Breast epithelium (tissue), 4 donors: ENCODE results near the gene LRCOL1. TPM values are rescaled to one million over a fixed set of nuclear protein-coding genes. Genes with fewer than 3 reads are reported as not detected.

ENCODE experiments used
- DNase-seq, 2 donors: peaks; one replicate each; pipeline ENCODE4 v3.0.0-alpha.2; 2019; ENCODE audit warnings: low spot score in 2 of 2
- H3K27ac ChIP-seq, 2 donors: fragments of 200-600 bp; sonication (generic) in 1 of 2; one replicate each; pipeline ENCODE4 v1.5.1; 2016 to 2019; ENCODE audit warnings: mild to moderate bottlenecking in 1 of 2
- H3K27me3 ChIP-seq, 2 donors: fragments of 200-600 bp; sonication (generic) in 1 of 2; one replicate each; pipeline versions ENCODE4 v1.5.1 to v1.6.0; 2017 to 2019; ENCODE audit warnings: control low read depth in 1 of 2, mild to moderate bottlenecking in 1 of 2
- H3K36me3 ChIP-seq: fragments of 200-600 bp; one replicate; pipeline ENCODE4 v1.5.1; 2019
- H3K4me1 ChIP-seq, 2 donors: fragments of 200-600 bp; sonication (generic); one replicate each; pipeline ENCODE4 v1.5.1; 2016 to 2019; ENCODE audit warnings: control low read depth in 1 of 2
- H3K4me3 ChIP-seq, 3 donors: fragments of 200-600 bp; sonication (generic); 1 replicate in 2 of 3; 2 replicates in 1 of 3; pipeline ENCODE4 v1.5.1; 2016 to 2019; ENCODE audit warnings: mild to moderate bottlenecking in 3 of 3, moderate library complexity in 2 of 3
- H3K9me3 ChIP-seq, 2 donors: fragments of 200-600 bp; sonication (generic) in 1 of 2; one replicate each; pipeline ENCODE4 v1.5.1; 2016 to 2019; ENCODE audit warnings: control low read depth in 1 of 2
- POLR2A ChIP-seq: fragments of 450-650 bp; IDR thresholded peaks from one replicate; pipeline ENCODE4 v1.6.1; 2016; ENCODE audit warnings: antibody characterized with exemption, mild to moderate bottlenecking, moderate library complexity
- POLR2AphosphoS5 ChIP-seq, 3 donors: sonication (generic); formaldehyde crosslinking; IDR thresholded peaks; one replicate each; pipeline ENCODE4 v1.6.1; 2017; ENCODE audit warnings: antibody characterized with exemption in 3 of 3
- intact Hi-C: fragments of 100-400 bp; cut with DNase I; formaldehyde crosslinking; loops from one replicate; pipeline ENCODE4 v1.15.1; 2023; ENCODE audit warnings: low total_unique reads
- total RNA-seq, 3 donors: library from RNA; depleted of rRNA; stranded (reverse); fragments of >200 nt; gene quantifications; one replicate each; pipeline ENCODE4 v1.1.0, GENCODE V29; 2016
- TF ChIP-seq, protein P1 (sequence below), 3 donors: fragments of 450-650 bp; IDR thresholded peaks; one replicate each; pipeline ENCODE4 v1.5.1; 2016 to 2017; ENCODE audit warnings: antibody characterized with exemption in 3 of 3, mild to moderate bottlenecking in 3 of 3, moderate library complexity in 3 of 3

Gene LRCOL1
- total RNA-seq, 3 donors from 2014 or later = 0.59 TPM; not detected in 2

DNA sequence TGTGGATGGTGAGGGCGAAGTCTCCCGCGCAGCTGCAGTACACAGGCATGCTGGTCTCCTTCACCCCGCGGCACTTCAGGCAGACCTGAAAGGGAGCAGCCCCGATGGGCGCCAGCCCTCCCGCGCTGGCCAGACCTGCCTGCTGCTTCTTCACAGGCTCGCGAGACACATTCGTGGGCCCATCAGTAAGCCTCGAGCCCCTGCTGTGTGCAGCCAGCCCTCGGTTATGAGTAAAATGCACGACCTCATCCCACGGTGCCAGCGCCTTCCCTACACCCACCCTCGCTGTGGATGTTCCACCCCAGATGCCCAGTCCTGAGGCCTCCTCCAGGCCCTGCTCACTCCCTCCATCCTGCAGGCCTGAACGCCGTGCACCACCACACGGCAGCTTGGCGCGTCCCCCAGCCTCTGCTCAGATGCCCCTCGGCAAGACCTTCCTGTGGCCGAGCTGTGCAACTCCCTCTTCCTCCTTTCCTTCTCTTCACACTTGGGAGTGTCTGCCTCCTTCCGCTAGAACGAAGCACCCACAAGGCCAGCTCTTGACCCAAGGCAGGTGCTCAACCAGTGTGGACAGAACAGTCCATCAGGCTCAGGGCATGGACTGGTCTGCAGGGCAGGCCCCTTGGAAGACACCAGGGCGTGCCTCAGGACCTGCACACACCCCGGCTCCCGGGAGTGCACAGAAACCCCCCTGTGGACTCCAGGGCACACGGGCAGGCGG, 14.7 kb upstream of the LRCOL1 start:
- Histone ChIP-seq H3K27ac (no peak overlapping the region), H3K4me1 (peaks cover 3 to 19% of the 10 kb centered on the region in 2 donors), H3K27me3 (peaks cover under 1 to 4% of the 10 kb centered on the region in 2 donors), H3K9me3 (no peaks in the 10 kb centered on the region), H3K36me3 (peaks cover 8% of the 10 kb centered on the region), H3K4me3 (no peak overlapping the region)
- DNase-seq = no peak
- TF ChIP-seq POLR2AphosphoS5 (IDR thresholded peaks at IDR 0.05) (no peak), POLR2A (no peak)
- TF ChIP-seq, protein P1, sequence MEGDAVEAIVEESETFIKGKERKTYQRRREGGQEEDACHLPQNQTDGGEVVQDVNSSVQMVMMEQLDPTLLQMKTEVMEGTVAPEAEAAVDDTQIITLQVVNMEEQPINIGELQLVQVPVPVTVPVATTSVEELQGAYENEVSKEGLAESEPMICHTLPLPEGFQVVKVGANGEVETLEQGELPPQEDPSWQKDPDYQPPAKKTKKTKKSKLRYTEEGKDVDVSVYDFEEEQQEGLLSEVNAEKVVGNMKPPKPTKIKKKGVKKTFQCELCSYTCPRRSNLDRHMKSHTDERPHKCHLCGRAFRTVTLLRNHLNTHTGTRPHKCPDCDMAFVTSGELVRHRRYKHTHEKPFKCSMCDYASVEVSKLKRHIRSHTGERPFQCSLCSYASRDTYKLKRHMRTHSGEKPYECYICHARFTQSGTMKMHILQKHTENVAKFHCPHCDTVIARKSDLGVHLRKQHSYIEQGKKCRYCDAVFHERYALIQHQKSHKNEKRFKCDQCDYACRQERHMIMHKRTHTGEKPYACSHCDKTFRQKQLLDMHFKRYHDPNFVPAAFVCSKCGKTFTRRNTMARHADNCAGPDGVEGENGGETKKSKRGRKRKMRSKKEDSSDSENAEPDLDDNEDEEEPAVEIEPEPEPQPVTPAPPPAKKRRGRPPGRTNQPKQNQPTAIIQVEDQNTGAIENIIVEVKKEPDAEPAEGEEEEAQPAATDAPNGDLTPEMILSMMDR (IDR thresholded peaks at IDR 0.05) = no peak
- intact Hi-C loops = loop anchor here (1.0 kb wide), 1 partner anchor 22 kb away; no protein-coding TSS in a partner anchor

- no peak for TF ChIP-seq POLR2AphosphoS5 (IDR thresholded peaks at IDR 0.05)
- H3K27me3 ChIP-seq = peaks cover 6 to 12% of the 10 kb centered on the region in 2 donors
- no peak overlapping the region for H3K4me3 ChIP-seq
- H3K27ac ChIP-seq = no peak overlapping the region
- peaks cover 3 to 19% of the 10 kb centered on the region in 2 donors for H3K4me1 ChIP-seq
- H3K9me3 ChIP-seq = no peaks in the 10 kb centered on the region
- DNase-seq = no peak
- intact Hi-C loops = loop anchor here (1.0 kb wide), 1 partner anchor 21 kb away; no protein-coding TSS in a partner anchor
- H3K36me3 ChIP-seq = peaks cover under 1% of the 10 kb centered on the region
These were observed 13.9 kb upstream of the LRCOL1 start for GRCh38 chr12:132624186-132624855.

GRCh38 chr12:132623072-132623869, 12.9 kb upstream of the LRCOL1 start:
- peak overlapping the region in 1 of 3 donors; percentile 29 for H3K4me3 ChIP-seq
- H3K27me3 ChIP-seq = peaks cover 6 to 20% of the 10 kb centered on the region in 2 donors
- intact Hi-C loops = no loop called here
- DNase-seq = no peak
- peak in 1 of 3 donors; percentile 44 for TF ChIP-seq POLR2AphosphoS5 (IDR thresholded peaks at IDR 0.05)
- no peak for TF ChIP-seq POLR2A
- no peaks in the 10 kb centered on the region for H3K36me3 ChIP-seq
- peak overlapping the region; percentile 42 to 56 for H3K27ac ChIP-seq
- H3K9me3 ChIP-seq = no peaks in the 10 kb centered on the region
- H3K4me1 ChIP-seq = peaks cover 7 to 19% of the 10 kb centered on the region in 2 donors

DNA sequence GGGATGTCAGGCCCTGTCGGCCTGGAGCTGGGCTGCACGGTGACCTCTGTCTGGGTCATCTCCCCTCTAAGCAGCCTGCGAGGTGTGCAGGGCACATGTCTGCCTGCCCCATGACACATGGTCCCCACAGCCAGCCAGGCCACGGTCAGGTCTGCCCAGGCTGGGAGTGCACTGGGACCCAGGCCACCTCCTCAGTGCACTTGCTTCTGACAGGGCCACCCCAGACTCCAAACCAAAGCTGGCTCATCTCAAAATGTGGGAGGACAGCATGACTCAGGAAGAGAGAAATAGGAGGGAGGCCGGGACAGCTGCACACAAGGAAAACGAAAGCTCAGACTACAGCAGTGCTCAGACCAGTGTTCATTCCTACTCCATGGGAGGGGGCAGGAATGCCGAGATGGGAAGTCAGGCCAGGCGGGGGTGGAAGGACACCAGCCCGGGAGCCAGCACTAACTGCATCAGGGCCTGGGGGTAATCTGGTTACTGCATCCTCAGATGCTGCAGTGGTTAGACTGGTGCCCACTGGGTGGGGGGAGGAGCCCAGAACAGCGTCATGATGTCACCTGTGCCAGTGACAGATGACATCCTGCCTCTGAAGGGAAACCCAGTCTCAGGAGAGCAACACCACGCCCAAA, 12.2 kb upstream of the LRCOL1 start:
- TF ChIP-seq POLR2AphosphoS5 (IDR thresholded peaks at IDR 0.05) (no peak), POLR2A (no peak)
- TF ChIP-seq, protein P1 (IDR thresholded peaks at IDR 0.05) = no peak
- Histone ChIP-seq H3K9me3 (no peaks in the 10 kb centered on the region), H3K27me3 (peaks cover 6 to 27% of the 10 kb centered on the region in 2 donors), H3K4me1 (peaks cover 8 to 19% of the 10 kb centered on the region in 2 donors), H3K36me3 (no peaks in the 10 kb centered on the region), H3K27ac (peak overlapping the region; percentile 42 to 56), H3K4me3 (peak overlapping the region in 1 of 3 donors; percentile 29)
- DNase-seq = no peak
- intact Hi-C loops = no loop called here

GRCh38 chr12:132621657-132622435, 11.5 kb upstream of the LRCOL1 start:
- no peak overlapping the region for H3K27ac ChIP-seq
- intact Hi-C loops = no loop called here

More at GRCh38 chr12:132621657-132622435, 11.5 kb upstream of the LRCOL1 start:
- Histone ChIP-seq H3K9me3 (peaks cover 5% of the 10 kb centered on the region in 2 donors), H3K4me1 (peaks cover 8 to 19% of the 10 kb centered on the region in 2 donors), H3K36me3 (no peaks in the 10 kb centered on the region), H3K27me3 (peaks cover 6 to 34% of the 10 kb centered on the region in 2 donors), H3K4me3 (peak overlapping the region in 1 of 3 donors; percentile 29)
- no peak for TF ChIP-seq POLR2A
- TF ChIP-seq, protein P1 (IDR thresholded peaks at IDR 0.05) = no peak
- TF ChIP-seq POLR2AphosphoS5 (IDR thresholded peaks at IDR 0.05) = no peak
- no peak for DNase-seq
